ENCODE results near the gene NDUFB8. TPM values are rescaled to one million over a fixed set of nuclear protein-coding genes. Genes with fewer than 3 reads are reported as not detected.
"Not testable (repeated sequence)": the region's sequence is repeated elsewhere in the genome, so short reads cannot be mapped to it uniquely, and the experiment has no call there.

Gene NDUFB8
- total RNA-seq (ENCODE audit: low replicate concordance): 98.9 and 134 TPM in 2 replicates

DNA sequence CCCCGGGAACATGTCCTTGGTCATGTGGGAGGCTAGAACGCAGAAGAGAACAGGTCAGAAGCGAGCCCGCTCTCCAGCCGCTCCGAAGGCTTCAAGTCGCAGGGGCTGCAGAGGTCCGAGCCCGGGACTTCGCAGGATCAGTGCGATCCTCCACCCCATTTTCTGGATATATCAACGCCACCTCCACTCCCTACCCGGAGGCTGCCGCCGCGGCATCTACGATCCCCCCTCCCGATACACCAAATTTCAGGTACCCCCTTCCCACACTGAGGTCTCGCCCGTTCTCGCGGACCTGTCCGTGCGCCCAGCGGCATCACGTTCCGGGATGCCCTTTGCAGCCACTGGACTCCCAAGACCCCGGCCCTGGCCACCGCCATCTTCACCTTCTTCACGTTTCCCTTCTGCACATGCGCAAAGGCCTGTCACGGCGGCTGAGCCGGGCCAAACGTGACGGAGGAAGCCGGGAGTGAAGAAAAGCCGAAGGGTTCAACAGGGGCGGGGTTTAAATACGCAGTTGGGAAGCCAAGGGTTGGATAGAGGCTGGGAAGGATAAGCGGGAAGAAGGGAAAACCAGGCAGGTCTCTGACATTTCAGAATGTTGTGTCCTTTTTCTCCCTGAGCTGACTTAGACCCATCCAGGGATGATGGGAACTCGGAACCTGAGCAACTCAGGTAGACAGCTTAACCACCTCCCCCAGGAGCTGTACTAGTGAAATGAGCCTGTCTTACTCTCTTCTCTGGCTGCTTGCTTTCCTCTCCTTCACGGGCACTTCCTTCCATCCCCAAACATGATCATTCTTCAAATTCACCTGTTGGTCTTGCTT is at the start of gene NDUFB8:
NDUFB8 (minus strand) TSS at position 397 of the 824 bp plus-strand sequence; CDS start at position 377, 20 bp downstream.
- H3K4me3 ChIP-seq (ENCODE audit: low read depth, low read length): peak within 1 kb of the TSS; percentile 96
- TF ChIP-seq, protein P1, sequence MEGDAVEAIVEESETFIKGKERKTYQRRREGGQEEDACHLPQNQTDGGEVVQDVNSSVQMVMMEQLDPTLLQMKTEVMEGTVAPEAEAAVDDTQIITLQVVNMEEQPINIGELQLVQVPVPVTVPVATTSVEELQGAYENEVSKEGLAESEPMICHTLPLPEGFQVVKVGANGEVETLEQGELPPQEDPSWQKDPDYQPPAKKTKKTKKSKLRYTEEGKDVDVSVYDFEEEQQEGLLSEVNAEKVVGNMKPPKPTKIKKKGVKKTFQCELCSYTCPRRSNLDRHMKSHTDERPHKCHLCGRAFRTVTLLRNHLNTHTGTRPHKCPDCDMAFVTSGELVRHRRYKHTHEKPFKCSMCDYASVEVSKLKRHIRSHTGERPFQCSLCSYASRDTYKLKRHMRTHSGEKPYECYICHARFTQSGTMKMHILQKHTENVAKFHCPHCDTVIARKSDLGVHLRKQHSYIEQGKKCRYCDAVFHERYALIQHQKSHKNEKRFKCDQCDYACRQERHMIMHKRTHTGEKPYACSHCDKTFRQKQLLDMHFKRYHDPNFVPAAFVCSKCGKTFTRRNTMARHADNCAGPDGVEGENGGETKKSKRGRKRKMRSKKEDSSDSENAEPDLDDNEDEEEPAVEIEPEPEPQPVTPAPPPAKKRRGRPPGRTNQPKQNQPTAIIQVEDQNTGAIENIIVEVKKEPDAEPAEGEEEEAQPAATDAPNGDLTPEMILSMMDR (IDR thresholded peaks at IDR 0.05; ENCODE audit: insufficient read depth, low read length): no peak
- peak; percentile 84 for DNase-seq (ENCODE audit: low read depth)

DNA sequence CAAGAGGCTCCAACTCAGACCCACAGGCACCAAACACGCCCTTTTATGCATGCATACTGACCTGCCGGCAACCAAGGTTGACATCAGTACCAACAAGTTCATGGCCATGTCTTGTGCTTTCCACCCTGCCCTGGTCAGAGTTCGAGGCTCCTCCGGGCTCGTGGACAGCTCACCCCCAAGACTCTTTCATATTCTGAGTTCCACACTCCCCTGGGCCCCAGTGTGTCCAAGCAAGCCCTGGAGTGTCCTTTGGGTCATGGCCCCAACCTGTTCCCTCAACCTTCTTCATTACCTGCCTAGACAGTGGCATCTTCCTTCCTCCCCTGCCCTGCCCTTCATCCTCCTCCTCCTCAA is 46.6 kb upstream of the NDUFB8 start:
- no peak for DNase-seq (ENCODE audit: low read depth)
- TF ChIP-seq, protein P1 (IDR thresholded peaks at IDR 0.05; ENCODE audit: insufficient read depth, low read length): no peak

DNA sequence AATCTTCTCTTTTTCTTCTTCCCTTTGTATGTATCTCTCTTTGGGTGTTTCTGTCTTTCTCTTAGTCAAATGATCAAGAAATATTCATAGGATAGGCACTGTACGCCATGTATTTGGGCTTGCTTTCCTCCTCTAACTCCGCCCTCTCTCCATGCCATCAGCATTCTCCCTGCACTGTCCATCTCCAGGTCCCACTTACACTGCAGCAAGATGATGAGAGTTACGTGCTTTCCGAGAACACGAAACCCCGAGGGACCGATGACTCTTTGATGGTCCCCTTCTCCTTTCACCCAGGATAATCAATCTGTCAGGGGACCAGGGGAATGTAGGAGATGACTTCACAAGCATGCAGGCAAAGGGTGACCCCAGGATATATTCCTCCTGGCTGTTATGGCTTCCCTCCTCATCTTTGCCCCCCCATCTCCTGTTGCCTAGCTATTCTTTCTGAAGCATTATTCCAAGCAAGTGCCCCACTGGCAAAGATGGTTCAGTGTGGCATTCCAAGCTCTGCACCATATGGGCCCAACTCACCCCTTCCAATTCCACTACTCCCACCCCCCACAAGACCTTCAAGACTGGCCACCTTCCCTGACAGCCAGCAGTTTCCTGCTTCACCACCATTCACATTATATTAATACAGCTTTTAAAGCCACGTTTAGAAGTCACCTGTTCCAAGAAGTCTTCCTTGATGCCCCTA is 46.1 kb upstream of the NDUFB8 start:
- TF ChIP-seq, protein P1 (IDR thresholded peaks at IDR 0.05; ENCODE audit: insufficient read depth, low read length): no peak
- H3K4me3 ChIP-seq (ENCODE audit: low read depth, low read length): no peak overlapping the region
- DNase-seq (ENCODE audit: low read depth): no peak

More for the DNA sequence above, 46.6 kb upstream of the NDUFB8 start:
- H3K4me3 ChIP-seq (ENCODE audit: low read depth, low read length): no peak overlapping the region

DNA sequence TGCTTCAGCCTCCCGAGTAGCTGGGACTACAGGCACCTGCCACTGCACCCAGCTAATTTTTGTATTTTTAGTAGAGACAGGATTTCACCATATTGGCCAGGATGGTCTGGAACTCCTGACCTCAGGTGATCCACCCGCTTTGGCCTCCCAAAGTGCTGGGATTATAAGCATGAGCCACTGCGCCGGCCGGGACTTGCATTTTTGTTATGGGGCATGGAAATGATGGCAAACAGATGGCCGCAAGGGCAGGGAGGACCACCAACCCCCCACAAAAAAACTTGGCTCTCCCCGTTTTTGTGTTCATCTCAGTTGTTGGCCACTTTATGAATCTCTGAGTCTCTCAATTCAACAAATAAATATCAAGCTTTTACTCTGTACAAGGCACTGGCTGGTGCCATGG is 45.5 kb upstream of the NDUFB8 start:
- DNase-seq (ENCODE audit: low read depth); H3K4me3 ChIP-seq (ENCODE audit: low read depth, low read length): not testable (repeated sequence)

DNA sequence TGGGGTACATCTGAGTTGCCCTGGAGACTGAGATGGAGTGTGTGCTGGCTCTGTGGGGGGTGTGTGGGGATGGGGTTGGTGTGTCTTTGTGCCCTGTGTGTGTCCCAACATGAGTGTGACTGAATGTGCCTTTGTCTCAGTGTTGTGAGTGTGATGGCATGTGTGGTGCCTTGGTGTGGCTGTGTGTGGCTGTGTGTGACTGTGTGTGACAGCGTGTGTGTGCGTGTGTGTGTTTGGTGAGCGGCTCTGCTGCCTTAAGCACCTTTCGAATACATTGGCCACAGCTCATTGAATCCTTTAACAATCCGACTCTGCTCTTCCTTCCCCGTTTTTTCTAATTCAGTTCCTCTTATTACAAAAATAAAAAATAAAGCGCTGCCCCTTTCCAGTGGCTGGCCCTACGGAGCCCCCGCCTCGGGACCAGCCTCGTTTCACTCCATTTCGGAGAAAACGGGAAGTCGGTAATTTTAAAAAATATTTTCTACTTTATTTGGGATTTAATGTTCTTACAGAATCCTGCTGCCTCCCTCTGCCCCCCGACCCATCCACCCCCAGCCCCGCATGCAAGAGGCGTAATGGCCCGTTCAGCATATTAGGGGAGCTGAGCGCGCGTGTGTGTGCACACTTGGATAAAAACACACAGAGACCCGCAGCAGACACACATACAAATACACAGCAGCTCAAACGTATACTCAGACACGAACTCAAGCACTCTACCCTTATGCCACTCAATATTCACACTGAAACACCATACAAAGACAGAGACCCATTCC is 41.6 kb upstream of the NDUFB8 start:
- no peak overlapping the region for H3K4me3 ChIP-seq (ENCODE audit: low read depth, low read length)
- TF ChIP-seq, protein P1 (IDR thresholded peaks at IDR 0.05; ENCODE audit: insufficient read depth, low read length): no peak
- no peak for DNase-seq (ENCODE audit: low read depth)

DNA sequence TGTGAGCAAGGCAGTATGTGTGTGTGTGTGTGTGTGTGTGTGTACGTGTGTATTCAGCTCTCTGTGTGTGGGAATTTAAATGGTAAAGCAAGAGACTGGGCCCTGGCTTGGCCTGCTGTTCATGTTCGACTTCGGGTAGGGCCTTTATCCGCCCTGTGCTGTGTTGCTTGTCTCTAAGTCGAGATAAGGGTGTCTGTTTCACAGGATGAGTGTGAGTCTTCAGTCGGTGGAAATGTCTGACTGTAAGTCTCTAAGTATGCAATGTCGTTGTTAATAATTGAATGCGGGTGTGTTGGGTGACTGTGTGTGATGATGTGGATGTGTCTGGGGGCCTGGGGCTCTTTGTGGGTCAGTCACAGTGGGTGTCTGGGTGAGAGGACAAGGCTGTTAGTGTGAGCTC is 40.8 kb upstream of the NDUFB8 start:
- H3K4me3 ChIP-seq (ENCODE audit: low read depth, low read length): no peak overlapping the region
- TF ChIP-seq, protein P1 (IDR thresholded peaks at IDR 0.05; ENCODE audit: insufficient read depth, low read length): no peak
- DNase-seq (ENCODE audit: low read depth): no peak

All from fibroblast of the aortic adventitia (primary cell).